ENCODE data around the gene MRPL34. TPM values are rescaled to one million over a fixed set of nuclear protein-coding genes. Genes with fewer than 3 reads are reported as not detected.
A peak's percentile ranks its signal among the peaks of the same experiment; 100 is the strongest.

MRPL34 gene
- total RNA-seq, 1 donor: 34.3 TPM

GRCh38 chr19:17338433-17339078 is 32.9 kb downstream of the MRPL34 start:
- DNase-seq (ENCODE audit: low read depth): no peak
- peak overlapping the region; percentile 91 for H3K4me3 ChIP-seq (ENCODE audit: low read depth, low read length)
- TF ChIP-seq, protein P1, sequence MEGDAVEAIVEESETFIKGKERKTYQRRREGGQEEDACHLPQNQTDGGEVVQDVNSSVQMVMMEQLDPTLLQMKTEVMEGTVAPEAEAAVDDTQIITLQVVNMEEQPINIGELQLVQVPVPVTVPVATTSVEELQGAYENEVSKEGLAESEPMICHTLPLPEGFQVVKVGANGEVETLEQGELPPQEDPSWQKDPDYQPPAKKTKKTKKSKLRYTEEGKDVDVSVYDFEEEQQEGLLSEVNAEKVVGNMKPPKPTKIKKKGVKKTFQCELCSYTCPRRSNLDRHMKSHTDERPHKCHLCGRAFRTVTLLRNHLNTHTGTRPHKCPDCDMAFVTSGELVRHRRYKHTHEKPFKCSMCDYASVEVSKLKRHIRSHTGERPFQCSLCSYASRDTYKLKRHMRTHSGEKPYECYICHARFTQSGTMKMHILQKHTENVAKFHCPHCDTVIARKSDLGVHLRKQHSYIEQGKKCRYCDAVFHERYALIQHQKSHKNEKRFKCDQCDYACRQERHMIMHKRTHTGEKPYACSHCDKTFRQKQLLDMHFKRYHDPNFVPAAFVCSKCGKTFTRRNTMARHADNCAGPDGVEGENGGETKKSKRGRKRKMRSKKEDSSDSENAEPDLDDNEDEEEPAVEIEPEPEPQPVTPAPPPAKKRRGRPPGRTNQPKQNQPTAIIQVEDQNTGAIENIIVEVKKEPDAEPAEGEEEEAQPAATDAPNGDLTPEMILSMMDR (IDR thresholded peaks at IDR 0.05; ENCODE audit: insufficient read depth, low read length): no peak

DNA sequence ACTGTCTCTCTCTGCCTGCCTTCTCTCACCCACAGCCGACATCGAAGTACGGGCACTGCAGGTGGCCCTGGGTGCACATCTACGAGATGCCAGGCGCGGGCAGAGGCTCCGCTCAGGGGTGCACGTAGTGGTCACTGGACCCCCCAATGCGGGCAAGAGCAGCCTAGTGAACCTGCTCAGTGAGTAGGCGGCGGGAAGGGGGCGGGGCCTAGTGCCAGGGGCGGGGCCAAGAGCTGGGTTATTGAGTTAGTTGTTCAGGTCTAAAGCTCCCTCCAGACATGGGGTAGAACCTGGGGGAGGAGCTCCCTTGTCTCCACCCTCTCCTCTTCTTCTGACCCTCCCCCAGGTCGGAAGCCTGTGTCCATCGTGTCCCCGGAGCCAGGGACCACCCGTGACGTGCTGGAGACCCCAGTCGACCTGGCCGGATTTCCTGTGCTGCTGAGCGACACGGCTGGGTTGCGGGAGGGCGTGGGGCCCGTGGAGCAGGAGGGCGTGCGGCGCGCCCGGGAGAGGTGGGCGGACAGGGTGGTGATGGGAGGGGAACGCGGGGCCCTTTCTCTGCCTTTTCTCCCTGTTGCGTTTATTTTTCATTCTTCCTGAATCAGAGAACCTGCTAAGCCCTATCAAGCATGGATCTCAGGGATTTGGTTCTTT is 33.5 kb downstream of the MRPL34 start:
- no peak for DNase-seq (ENCODE audit: low read depth)
- TF ChIP-seq, protein P1 (IDR thresholded peaks at IDR 0.05; ENCODE audit: insufficient read depth, low read length): no peak
- H3K4me3 ChIP-seq (ENCODE audit: low read depth, low read length): no peak overlapping the region

- no peak for DNase-seq (ENCODE audit: low read depth)
- H3K4me3 ChIP-seq (ENCODE audit: low read depth, low read length): no peak overlapping the region
These were observed 34.7 kb downstream of the MRPL34 start for GRCh38 chr19:17340302-17340870.

DNA sequence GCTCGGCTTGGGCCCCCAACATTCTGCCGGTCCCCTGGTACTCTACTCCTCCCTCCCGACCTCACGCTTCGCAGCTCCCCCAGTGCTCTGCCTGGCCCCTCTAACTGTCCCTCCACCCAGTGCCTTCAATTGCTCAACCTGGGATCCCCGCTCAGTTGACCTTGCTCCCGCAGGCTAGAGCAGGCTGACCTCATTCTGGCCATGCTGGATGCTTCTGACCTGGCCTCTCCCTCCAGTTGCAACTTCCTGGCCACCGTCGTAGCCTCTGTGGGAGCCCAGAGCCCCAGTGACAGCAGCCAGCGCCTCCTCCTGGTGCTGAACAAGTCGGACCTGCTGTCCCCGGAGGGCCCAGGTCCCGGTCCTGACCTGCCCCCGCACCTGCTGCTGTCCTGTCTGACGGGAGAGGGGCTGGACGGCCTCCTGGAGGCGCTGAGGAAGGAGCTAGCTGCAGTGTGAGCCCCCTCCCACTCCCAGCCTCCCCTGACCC is 35.2 kb downstream of the MRPL34 start:
- TF ChIP-seq, protein P1 (IDR thresholded peaks at IDR 0.05; ENCODE audit: insufficient read depth, low read length): no peak
- no peak overlapping the region for H3K4me3 ChIP-seq (ENCODE audit: low read depth, low read length)
- DNase-seq (ENCODE audit: low read depth): no peak

More at GRCh38 chr19:17340302-17340870, 34.7 kb downstream of the MRPL34 start:
- TF ChIP-seq, protein P1 (IDR thresholded peaks at IDR 0.05; ENCODE audit: insufficient read depth, low read length): no peak

DNA sequence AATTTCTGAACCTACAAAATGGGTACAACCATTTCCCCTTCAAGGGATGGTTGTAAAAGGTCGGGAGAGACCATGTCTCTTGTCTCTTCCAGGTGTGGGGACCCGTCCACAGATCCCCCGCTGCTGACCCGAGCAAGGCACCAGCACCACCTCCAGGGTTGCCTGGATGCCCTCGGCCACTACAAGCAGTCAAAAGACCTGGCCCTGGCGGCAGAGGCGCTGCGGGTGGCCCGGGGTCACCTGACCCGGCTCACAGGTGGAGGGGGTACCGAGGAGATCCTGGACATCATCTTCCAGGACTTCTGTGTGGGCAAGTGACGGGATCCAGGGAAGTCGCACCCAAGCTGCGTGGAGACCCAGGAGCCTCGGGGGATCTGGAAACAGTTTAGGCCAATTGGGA is 35.7 kb downstream of the MRPL34 start:
- DNase-seq (ENCODE audit: low read depth): no peak
- no peak overlapping the region for H3K4me3 ChIP-seq (ENCODE audit: low read depth, low read length)
- TF ChIP-seq, protein P1 (IDR thresholded peaks at IDR 0.05; ENCODE audit: insufficient read depth, low read length): no peak

GRCh38 chr19:17341845-17342244 is 36.2 kb downstream of the MRPL34 start:
- TF ChIP-seq, protein P1 (IDR thresholded peaks at IDR 0.05; ENCODE audit: insufficient read depth, low read length): no peak
- no peak for DNase-seq (ENCODE audit: low read depth)
- H3K4me3 ChIP-seq (ENCODE audit: low read depth, low read length): no peak overlapping the region

Measured in fibroblast of the aortic adventitia (primary cell).